Measurements from ENCODE around the gene PPP2R2B.
"Not testable (repeated sequence)": the region's sequence is repeated elsewhere in the genome, so short reads cannot be mapped to it uniquely, and the experiment has no call there.

The PPP2R2B gene

GRCh38 chr5:146562461-146562860 is 316.1 kb downstream of the PPP2R2B start:
- no peak for TF ChIP-seq MAX (IDR thresholded peaks at IDR 0.05; ENCODE audit: low read depth, low read length)
- no peak for TF ChIP-seq MYC (IDR thresholded peaks at IDR 0.05; ENCODE audit: low read depth, low read length)
- TF ChIP-seq CTCF (IDR thresholded peaks at IDR 0.05; ENCODE audit: low read depth, low read length), result no peak
- no peak for TF ChIP-seq POLR2A (IDR thresholded peaks at IDR 0.05; ENCODE audit: extremely low read depth, insufficient read length)
- DNase-seq (ENCODE audit: low read depth), result no peak
- no peak overlapping the region for H3K4me3 ChIP-seq (ENCODE audit: low read depth, low read length)

- H3K4me3 ChIP-seq (ENCODE audit: low read depth, low read length), result no peak overlapping the region
- no peak for DNase-seq (ENCODE audit: low read depth)
Measured at GRCh38 chr5:146561711-146562110, 316.8 kb downstream of the PPP2R2B start.

GRCh38 chr5:146560205-146560812 is 318.2 kb downstream of the PPP2R2B start:
- DNase-seq (ENCODE audit: low read depth), result no peak
- no peak for TF ChIP-seq POLR2A (IDR thresholded peaks at IDR 0.05; ENCODE audit: extremely low read depth, insufficient read length)
- TF ChIP-seq MYC (IDR thresholded peaks at IDR 0.05; ENCODE audit: low read depth, low read length), result no peak
- TF ChIP-seq MAX (IDR thresholded peaks at IDR 0.05; ENCODE audit: low read depth, low read length), result no peak
- TF ChIP-seq CTCF (IDR thresholded peaks at IDR 0.05; ENCODE audit: low read depth, low read length), result no peak
- H3K4me3 ChIP-seq (ENCODE audit: low read depth, low read length), result no peak overlapping the region

More at GRCh38 chr5:146561711-146562110, 316.8 kb downstream of the PPP2R2B start:
- TF ChIP-seq MYC (IDR thresholded peaks at IDR 0.05; ENCODE audit: low read depth, low read length) (no peak), CTCF (IDR thresholded peaks at IDR 0.05; ENCODE audit: low read depth, low read length) (no peak), MAX (IDR thresholded peaks at IDR 0.05; ENCODE audit: low read depth, low read length) (no peak), POLR2A (IDR thresholded peaks at IDR 0.05; ENCODE audit: extremely low read depth, insufficient read length) (no peak)

- DNase-seq (ENCODE audit: low read depth); H3K4me3 ChIP-seq (ENCODE audit: low read depth, low read length): not testable (repeated sequence)
Measured at GRCh38 chr5:146556884-146557283, 321.7 kb downstream of the PPP2R2B start.

- no peak overlapping the region for H3K4me3 ChIP-seq (ENCODE audit: low read depth, low read length)
- no peak for TF ChIP-seq CTCF (IDR thresholded peaks at IDR 0.05; ENCODE audit: low read depth, low read length)
- TF ChIP-seq MAX (IDR thresholded peaks at IDR 0.05; ENCODE audit: low read depth, low read length), result no peak
- TF ChIP-seq POLR2A (IDR thresholded peaks at IDR 0.05; ENCODE audit: extremely low read depth, insufficient read length), result no peak
- TF ChIP-seq MYC (IDR thresholded peaks at IDR 0.05; ENCODE audit: low read depth, low read length), result no peak
- DNase-seq (ENCODE audit: low read depth), result no peak
Measured at GRCh38 chr5:146553446-146553845, 325.1 kb downstream of the PPP2R2B start.

GRCh38 chr5:146549615-146550014 is 328.9 kb downstream of the PPP2R2B start:
- H3K4me3 ChIP-seq (ENCODE audit: low read depth, low read length), result no peak overlapping the region
- DNase-seq (ENCODE audit: low read depth), result no peak
- TF ChIP-seq MYC (IDR thresholded peaks at IDR 0.05; ENCODE audit: low read depth, low read length) (no peak), POLR2A (IDR thresholded peaks at IDR 0.05; ENCODE audit: extremely low read depth, insufficient read length) (no peak), CTCF (IDR thresholded peaks at IDR 0.05; ENCODE audit: low read depth, low read length) (no peak), MAX (IDR thresholded peaks at IDR 0.05; ENCODE audit: low read depth, low read length) (no peak)
